PC-9 (cell line): ENCODE data around the gene CD81.

Experiments used
- EZH2 ChIP-seq: fragments of 200-600 bp; sonication (generic); IDR thresholded peaks from 2 replicates; pipeline ENCODE4 v1.8.0; 2017; ENCODE audit warnings: antibody characterized with exemption, low read depth
- TF ChIP-seq, protein P1 (sequence below): fragments of 200-600 bp; sonication (generic); conservative IDR thresholded peaks from 2 replicates; pipeline ENCODE4 v1.6.1; 2017; ENCODE audit warnings: mixed run types, antibody characterized with exemption, mild to moderate bottlenecking, moderate library complexity

DNA sequence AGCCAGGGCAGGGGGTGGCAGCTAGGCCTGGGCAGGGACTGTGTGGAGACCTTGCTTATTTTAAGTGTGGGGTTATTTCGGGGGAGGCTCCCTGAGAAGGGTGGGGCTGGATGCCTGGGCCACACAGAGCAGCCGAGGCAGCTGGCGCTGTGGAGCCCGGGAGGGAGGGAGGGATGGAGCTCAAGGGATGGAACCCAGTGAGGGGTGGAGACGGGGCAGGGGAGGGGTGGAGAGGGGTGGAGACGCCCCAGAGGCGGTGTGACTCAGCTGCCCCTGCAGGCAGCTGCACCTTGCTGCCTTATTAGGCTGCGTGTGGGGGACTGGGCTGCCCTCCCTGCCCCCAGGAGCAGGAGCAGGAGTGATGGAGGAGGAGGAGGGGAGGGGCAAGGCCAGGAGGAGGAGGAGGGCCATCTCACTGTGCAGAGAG is 13.6 kb downstream of the CD81 start:
- TF ChIP-seq EZH2, result no peak
- TF ChIP-seq, protein P1, sequence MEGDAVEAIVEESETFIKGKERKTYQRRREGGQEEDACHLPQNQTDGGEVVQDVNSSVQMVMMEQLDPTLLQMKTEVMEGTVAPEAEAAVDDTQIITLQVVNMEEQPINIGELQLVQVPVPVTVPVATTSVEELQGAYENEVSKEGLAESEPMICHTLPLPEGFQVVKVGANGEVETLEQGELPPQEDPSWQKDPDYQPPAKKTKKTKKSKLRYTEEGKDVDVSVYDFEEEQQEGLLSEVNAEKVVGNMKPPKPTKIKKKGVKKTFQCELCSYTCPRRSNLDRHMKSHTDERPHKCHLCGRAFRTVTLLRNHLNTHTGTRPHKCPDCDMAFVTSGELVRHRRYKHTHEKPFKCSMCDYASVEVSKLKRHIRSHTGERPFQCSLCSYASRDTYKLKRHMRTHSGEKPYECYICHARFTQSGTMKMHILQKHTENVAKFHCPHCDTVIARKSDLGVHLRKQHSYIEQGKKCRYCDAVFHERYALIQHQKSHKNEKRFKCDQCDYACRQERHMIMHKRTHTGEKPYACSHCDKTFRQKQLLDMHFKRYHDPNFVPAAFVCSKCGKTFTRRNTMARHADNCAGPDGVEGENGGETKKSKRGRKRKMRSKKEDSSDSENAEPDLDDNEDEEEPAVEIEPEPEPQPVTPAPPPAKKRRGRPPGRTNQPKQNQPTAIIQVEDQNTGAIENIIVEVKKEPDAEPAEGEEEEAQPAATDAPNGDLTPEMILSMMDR, result no peak
